Measurements from ENCODE around the gene GRID1.

GRID1 gene

DNA sequence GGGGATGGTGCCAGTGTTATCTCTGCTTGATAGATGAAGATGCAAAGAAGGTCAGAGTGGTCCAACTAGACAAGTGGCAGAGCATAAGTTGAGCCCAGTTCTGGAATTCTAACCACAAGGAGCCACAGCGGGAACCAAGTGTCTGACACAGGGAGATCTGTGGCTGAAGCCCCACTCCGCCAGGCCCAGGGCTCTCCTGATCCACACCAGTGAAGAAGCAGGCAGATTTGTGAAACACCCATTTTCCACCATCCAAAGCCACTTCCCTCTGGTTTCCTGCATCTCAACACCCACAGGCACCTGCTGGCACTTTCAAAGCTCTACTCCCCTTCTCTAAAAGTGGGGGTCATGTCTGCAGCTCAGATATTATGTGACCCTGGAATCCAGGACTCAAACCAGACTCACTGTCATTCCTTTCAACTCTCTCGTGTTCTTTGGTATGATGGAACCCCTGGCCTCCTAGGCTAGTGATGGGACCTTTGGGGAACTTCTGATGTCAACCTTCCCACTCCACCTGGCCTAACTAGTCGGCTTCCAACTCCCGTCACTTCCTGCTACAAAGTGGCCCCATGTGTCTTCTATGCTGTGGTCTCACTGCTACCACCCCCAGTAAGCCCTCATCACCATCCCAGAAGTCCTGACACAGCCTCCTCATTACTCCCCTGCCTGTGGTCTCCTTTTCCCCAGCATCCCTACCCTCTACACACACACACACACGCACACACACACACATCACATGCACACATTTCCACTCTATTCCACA is 177.6 kb downstream of the GRID1 start:
- no peak overlapping the region for H3K27ac ChIP-seq (ENCODE audit: low read length)
- no peaks in the 10 kb centered on the region for H3K4me1 ChIP-seq (ENCODE audit: insufficient read depth, low read length)
- no peaks in the 10 kb centered on the region for H3K9me3 ChIP-seq (ENCODE audit: insufficient read depth, low read depth, low read length)
- H3K27me3 ChIP-seq (ENCODE audit: insufficient read depth, low read length): no peaks in the 10 kb centered on the region
- H3K9ac ChIP-seq (ENCODE audit: low read depth, low read length): no peak overlapping the region
- no peaks in the 10 kb centered on the region for H3K36me3 ChIP-seq (ENCODE audit: insufficient read depth, low read depth, low read length)
- H3K4me3 ChIP-seq (ENCODE audit: low read length): no peak overlapping the region

DNA sequence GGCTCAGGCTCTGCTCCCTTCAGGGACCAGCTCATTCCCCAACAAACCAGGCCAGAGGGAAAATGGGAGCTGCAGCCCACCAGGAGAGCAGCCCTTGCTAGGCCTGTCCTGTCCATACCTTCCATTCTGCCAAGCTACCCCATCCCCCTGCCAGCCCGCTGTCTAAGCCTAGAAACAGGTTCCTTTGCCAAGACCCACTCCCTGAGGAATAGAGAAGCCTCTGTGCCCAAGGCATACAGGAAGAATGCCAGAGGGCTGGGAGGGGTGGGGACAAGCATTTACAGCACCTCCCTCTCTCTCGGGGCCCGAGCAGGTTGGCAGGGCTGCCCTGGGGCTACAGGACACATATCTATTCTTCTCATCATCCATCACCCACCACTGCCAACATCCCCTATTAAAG is 178.3 kb downstream of the GRID1 start:
- H3K9ac ChIP-seq (ENCODE audit: low read depth, low read length): no peak overlapping the region
- no peaks in the 10 kb centered on the region for H3K36me3 ChIP-seq (ENCODE audit: insufficient read depth, low read depth, low read length)
- no peaks in the 10 kb centered on the region for H3K9me3 ChIP-seq (ENCODE audit: insufficient read depth, low read depth, low read length)
- no peak overlapping the region for H3K27ac ChIP-seq (ENCODE audit: low read length)
- no peaks in the 10 kb centered on the region for H3K4me1 ChIP-seq (ENCODE audit: insufficient read depth, low read length)
- H3K27me3 ChIP-seq (ENCODE audit: insufficient read depth, low read length): no peaks in the 10 kb centered on the region
- H3K4me3 ChIP-seq (ENCODE audit: low read length): no peak overlapping the region

DNA sequence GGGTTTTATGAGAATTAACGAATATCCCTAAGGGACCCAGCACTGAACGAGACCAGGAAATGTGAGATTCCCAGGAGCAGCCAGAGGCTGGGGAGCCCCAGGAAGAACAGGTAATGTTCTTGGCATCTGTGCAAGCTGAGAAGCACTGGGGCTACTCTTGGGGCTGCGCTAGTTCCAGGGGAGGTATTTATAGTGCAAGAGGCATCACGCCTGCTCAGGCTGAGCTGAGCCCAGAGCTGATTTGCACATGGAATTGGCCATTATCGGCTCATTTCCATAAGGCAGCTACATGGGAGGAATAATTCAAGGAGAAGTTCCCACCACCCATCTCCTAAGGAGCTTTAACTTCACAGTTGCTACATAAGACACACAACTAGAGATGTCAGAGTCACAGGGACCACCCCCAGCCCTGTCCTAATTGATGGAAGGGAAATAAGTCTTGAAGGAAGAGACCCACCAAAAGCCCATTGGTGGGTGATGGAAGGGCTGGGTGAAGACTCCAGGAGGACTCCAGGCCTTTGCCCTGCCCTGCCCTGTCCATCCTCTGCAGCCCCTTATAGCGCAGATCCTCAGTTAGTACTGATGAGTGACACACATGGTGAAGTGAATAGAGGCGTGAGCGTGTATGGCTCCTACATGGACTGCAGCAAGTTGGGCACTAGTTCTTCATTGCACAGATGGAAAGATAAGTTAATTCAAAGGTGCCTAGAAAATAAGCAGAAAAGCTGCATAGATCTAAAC is 178.9 kb downstream of the GRID1 start:
- Histone ChIP-seq H3K4me3 (ENCODE audit: low read length) (no peak overlapping the region), H3K27ac (ENCODE audit: low read length) (no peak overlapping the region), H3K9me3 (ENCODE audit: insufficient read depth, low read depth, low read length) (no peaks in the 10 kb centered on the region), H3K36me3 (ENCODE audit: insufficient read depth, low read depth, low read length) (no peaks in the 10 kb centered on the region), H3K4me1 (ENCODE audit: insufficient read depth, low read length) (no peaks in the 10 kb centered on the region), H3K27me3 (ENCODE audit: insufficient read depth, low read length) (no peaks in the 10 kb centered on the region), H3K9ac (ENCODE audit: low read depth, low read length) (no peak overlapping the region)

DNA sequence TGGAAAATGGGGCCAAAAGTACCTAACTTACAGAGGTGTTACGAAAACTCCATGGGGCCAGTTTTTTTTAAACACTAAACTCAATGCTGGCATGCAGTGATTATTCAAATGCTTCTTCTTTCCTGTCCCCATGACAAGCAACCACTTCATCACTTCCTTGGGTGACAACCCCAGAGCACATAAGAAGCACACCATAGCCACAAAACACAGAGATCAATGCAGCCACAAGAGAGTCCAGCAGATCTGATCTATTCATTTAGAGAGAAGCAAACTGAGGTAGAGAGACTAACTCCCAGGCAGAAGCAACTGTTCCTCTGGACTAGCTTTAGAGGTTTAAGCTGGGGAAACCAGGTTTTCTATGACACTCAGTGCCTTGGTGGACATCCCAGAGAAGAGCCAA is 180.0 kb downstream of the GRID1 start:
- H3K27me3 ChIP-seq (ENCODE audit: insufficient read depth, low read length): no peaks in the 10 kb centered on the region
- H3K9me3 ChIP-seq (ENCODE audit: insufficient read depth, low read depth, low read length): no peaks in the 10 kb centered on the region
- H3K36me3 ChIP-seq (ENCODE audit: insufficient read depth, low read depth, low read length): no peaks in the 10 kb centered on the region
- no peak overlapping the region for H3K4me3 ChIP-seq (ENCODE audit: low read length)
- no peaks in the 10 kb centered on the region for H3K4me1 ChIP-seq (ENCODE audit: insufficient read depth, low read length)
- no peak overlapping the region for H3K9ac ChIP-seq (ENCODE audit: low read depth, low read length)
- no peak overlapping the region for H3K27ac ChIP-seq (ENCODE audit: low read length)

GRCh38 chr10:86182595-86182994 is 184.0 kb downstream of the GRID1 start:
- no peak overlapping the region for H3K9ac ChIP-seq (ENCODE audit: low read depth, low read length)
- H3K4me1 ChIP-seq (ENCODE audit: insufficient read depth, low read length): no peaks in the 10 kb centered on the region
- H3K9me3 ChIP-seq (ENCODE audit: insufficient read depth, low read depth, low read length): no peaks in the 10 kb centered on the region
- H3K27ac ChIP-seq (ENCODE audit: low read length): no peak overlapping the region
- no peak overlapping the region for H3K4me3 ChIP-seq (ENCODE audit: low read length)
- no peaks in the 10 kb centered on the region for H3K27me3 ChIP-seq (ENCODE audit: insufficient read depth, low read length)
- no peaks in the 10 kb centered on the region for H3K36me3 ChIP-seq (ENCODE audit: insufficient read depth, low read depth, low read length)

- Histone ChIP-seq H3K27ac (ENCODE audit: low read length) (no peak overlapping the region), H3K4me3 (ENCODE audit: low read length) (no peak overlapping the region), H3K9me3 (ENCODE audit: insufficient read depth, low read depth, low read length) (no peaks in the 10 kb centered on the region), H3K4me1 (ENCODE audit: insufficient read depth, low read length) (no peaks in the 10 kb centered on the region), H3K36me3 (ENCODE audit: insufficient read depth, low read depth, low read length) (no peaks in the 10 kb centered on the region), H3K27me3 (ENCODE audit: insufficient read depth, low read length) (no peaks in the 10 kb centered on the region), H3K9ac (ENCODE audit: low read depth, low read length) (no peak overlapping the region)
These were observed 184.4 kb downstream of the GRID1 start for GRCh38 chr10:86182150-86182549.

GRCh38 chr10:86180861-86181260 is 185.7 kb downstream of the GRID1 start:
- H3K27ac ChIP-seq (ENCODE audit: low read length): no peak overlapping the region
- H3K27me3 ChIP-seq (ENCODE audit: insufficient read depth, low read length): no peaks in the 10 kb centered on the region
- no peak overlapping the region for H3K4me3 ChIP-seq (ENCODE audit: low read length)
- H3K4me1 ChIP-seq (ENCODE audit: insufficient read depth, low read length): no peaks in the 10 kb centered on the region
- H3K9ac ChIP-seq (ENCODE audit: low read depth, low read length): no peak overlapping the region
- no peaks in the 10 kb centered on the region for H3K36me3 ChIP-seq (ENCODE audit: insufficient read depth, low read depth, low read length)
- H3K9me3 ChIP-seq (ENCODE audit: insufficient read depth, low read depth, low read length): no peaks in the 10 kb centered on the region

GRCh38 chr10:86179961-86180360 is 186.6 kb downstream of the GRID1 start:
- Histone ChIP-seq H3K9ac (ENCODE audit: low read depth, low read length) (no peak overlapping the region), H3K27ac (ENCODE audit: low read length) (no peak overlapping the region), H3K9me3 (ENCODE audit: insufficient read depth, low read depth, low read length) (no peaks in the 10 kb centered on the region), H3K36me3 (ENCODE audit: insufficient read depth, low read depth, low read length) (no peaks in the 10 kb centered on the region), H3K27me3 (ENCODE audit: insufficient read depth, low read length) (no peaks in the 10 kb centered on the region), H3K4me3 (ENCODE audit: low read length) (no peak overlapping the region), H3K4me1 (ENCODE audit: insufficient read depth, low read length) (no peaks in the 10 kb centered on the region)

GRCh38 chr10:86179153-86179524 is 187.5 kb downstream of the GRID1 start:
- H3K9ac ChIP-seq (ENCODE audit: low read depth, low read length): no peak overlapping the region
- no peaks in the 10 kb centered on the region for H3K36me3 ChIP-seq (ENCODE audit: insufficient read depth, low read depth, low read length)
- no peaks in the 10 kb centered on the region for H3K9me3 ChIP-seq (ENCODE audit: insufficient read depth, low read depth, low read length)
- no peaks in the 10 kb centered on the region for H3K4me1 ChIP-seq (ENCODE audit: insufficient read depth, low read length)
- H3K27me3 ChIP-seq (ENCODE audit: insufficient read depth, low read length): no peaks in the 10 kb centered on the region
- H3K27ac ChIP-seq (ENCODE audit: low read length): no peak overlapping the region
- no peak overlapping the region for H3K4me3 ChIP-seq (ENCODE audit: low read length)

GRCh38 chr10:86178401-86179152 is 188.0 kb downstream of the GRID1 start:
- Histone ChIP-seq H3K9ac (ENCODE audit: low read depth, low read length) (no peak overlapping the region), H3K27ac (ENCODE audit: low read length) (no peak overlapping the region), H3K4me1 (ENCODE audit: insufficient read depth, low read length) (no peaks in the 10 kb centered on the region), H3K27me3 (ENCODE audit: insufficient read depth, low read length) (no peaks in the 10 kb centered on the region), H3K36me3 (ENCODE audit: insufficient read depth, low read depth, low read length) (no peaks in the 10 kb centered on the region), H3K4me3 (ENCODE audit: low read length) (no peak overlapping the region), H3K9me3 (ENCODE audit: insufficient read depth, low read depth, low read length) (no peaks in the 10 kb centered on the region)

GRCh38 chr10:86177537-86178155 is 188.9 kb downstream of the GRID1 start:
- H3K36me3 ChIP-seq (ENCODE audit: insufficient read depth, low read depth, low read length): no peaks in the 10 kb centered on the region
- H3K4me3 ChIP-seq (ENCODE audit: low read length): no peak overlapping the region
- H3K27ac ChIP-seq (ENCODE audit: low read length): no peak overlapping the region
- H3K27me3 ChIP-seq (ENCODE audit: insufficient read depth, low read length): no peaks in the 10 kb centered on the region
- H3K9ac ChIP-seq (ENCODE audit: low read depth, low read length): no peak overlapping the region
- no peaks in the 10 kb centered on the region for H3K4me1 ChIP-seq (ENCODE audit: insufficient read depth, low read length)
- H3K9me3 ChIP-seq (ENCODE audit: insufficient read depth, low read depth, low read length): no peaks in the 10 kb centered on the region

All from iPS-20b (cell line).